ENCODE results near the gene JMJD1C.
"Not testable (repeated sequence)": the region's sequence is repeated elsewhere in the genome, so short reads cannot be mapped to it uniquely, and the experiment has no call there.

JMJD1C gene

DNA sequence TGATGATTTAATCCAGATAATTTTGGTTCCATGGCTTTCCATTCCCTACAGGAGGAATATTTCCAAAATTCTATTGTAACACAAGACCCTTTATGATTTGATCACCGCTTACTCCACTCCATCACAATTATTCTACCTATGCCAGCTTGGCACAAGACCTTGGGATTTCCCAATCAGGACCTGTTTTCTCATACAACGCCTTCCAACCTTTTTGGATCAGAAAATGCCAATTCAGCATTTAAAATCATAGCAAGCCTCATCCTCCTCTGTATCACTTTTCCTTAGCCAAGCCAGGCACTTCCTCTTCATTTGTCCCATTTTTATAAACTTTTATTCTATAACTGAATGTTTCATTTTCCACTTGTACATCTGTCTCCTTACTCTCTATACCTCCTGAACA lies 100.9 kb downstream of the JMJD1C start:
- DNase-seq (ENCODE audit: low read depth, low spot score), result no peak

GRCh38 chr10:63363951-63364350 lies 101.8 kb downstream of the JMJD1C start:
- no peak for DNase-seq (ENCODE audit: low read depth, low spot score)

DNA sequence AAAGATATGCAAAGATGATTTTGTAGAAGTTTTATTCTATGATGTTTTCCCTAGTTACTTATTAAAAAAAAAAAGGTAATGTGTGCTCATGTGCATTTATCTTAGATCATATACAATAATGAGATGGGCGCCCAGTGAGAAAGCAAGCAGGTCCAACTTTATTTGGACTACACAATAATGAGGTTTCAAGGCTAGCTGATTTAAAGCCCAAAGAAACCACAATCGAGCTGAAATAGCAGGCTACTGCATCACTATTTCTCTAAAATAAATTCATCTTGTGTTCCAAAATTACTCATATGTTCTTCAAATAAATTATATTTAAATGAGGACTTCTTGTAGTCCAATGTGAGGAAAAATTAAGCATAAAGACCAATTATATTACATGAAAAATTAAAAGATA lies 110.1 kb downstream of the JMJD1C start:
- DNase-seq (ENCODE audit: low read depth, low spot score), result no peak

DNA sequence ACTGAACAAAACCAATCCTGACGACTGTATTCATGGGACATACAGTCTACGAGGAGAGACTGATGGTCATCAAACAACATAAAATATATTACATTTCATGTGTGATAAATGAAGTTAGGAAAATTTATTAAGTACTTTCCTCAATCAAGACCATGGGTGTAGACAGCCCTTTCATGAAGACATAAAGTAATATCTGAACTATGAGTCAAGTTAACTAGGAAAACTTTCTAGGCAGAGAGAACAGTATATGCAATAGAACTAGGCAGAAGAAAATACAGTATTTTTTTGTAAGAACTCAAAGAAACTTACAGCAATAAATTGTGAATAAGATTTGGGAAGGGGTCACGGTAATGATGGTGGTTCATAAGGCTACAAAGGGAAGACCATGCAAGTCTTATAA lies 112.8 kb downstream of the JMJD1C start:
- DNase-seq (ENCODE audit: low read depth, low spot score), result no peak

DNA sequence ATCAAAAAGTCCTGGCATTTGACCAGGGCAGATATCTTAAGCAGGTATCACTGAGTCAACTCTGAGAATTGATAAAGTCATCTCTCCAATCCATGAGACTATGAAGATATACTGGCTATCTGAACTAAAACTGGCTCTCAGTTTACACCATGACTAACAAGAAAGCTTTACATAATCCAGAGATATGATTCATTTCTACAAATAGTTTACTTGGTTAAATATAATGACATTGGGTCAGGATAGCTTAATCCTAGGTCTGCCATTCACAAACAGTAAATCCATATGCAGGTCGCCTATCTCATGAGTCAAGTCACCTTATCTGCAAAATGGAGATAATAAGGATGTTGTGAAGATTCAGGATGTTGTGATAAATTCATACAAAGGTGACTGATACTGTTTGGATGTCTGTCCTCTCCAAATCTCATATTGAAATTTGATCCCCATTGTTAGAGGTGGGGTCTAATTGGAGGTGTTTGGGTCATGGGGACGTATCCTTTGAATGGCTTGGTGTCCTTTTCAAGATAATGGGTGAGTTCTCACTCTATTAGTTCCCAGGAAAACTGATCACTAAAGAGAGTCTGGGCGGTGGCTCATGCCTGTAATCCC lies 117.4 kb downstream of the JMJD1C start:
- DNase-seq (ENCODE audit: low read depth, low spot score), result no peak

GRCh38 chr10:63346015-63346441 lies 119.7 kb downstream of the JMJD1C start:
- no peak for DNase-seq (ENCODE audit: low read depth, low spot score)

DNA sequence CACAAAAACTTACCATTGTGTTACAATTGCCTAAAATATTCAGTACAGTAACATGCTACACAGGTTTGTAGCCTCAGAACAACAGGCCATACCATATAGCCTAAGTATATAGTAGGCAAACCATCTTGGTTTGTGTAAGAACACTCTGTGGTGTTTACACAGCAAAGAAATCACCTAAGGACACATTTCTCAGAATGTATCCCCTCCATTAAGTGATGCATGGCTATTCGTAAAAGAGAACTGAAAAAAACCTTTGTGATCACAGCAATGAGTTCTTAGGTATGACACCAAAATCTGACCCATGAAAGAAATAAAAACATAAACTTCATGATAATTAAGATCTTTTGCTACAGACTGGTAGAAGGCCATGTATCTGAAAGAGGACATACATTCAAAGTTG lies 121.5 kb downstream of the JMJD1C start:
- no peak for DNase-seq (ENCODE audit: low read depth, low spot score)

DNA sequence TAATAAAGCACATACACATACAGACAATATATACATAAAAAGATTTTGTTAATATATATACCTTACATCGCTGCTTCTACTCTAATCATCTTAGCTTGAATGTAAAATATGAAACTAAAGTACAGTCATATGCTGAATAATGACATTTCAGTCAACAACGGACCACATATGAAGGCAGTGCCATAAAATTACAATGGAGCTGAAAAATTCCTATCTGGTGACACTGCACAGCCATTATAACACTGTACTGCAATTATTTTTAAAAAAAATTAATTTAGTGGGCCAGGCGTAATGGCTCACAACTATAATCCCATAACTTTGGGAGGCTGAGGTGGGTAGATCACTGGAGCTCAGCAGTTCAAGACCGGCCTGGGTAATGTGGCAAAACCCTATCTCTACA lies 122.3 kb downstream of the JMJD1C start:
- DNase-seq (ENCODE audit: low read depth, low spot score), result no peak

DNA sequence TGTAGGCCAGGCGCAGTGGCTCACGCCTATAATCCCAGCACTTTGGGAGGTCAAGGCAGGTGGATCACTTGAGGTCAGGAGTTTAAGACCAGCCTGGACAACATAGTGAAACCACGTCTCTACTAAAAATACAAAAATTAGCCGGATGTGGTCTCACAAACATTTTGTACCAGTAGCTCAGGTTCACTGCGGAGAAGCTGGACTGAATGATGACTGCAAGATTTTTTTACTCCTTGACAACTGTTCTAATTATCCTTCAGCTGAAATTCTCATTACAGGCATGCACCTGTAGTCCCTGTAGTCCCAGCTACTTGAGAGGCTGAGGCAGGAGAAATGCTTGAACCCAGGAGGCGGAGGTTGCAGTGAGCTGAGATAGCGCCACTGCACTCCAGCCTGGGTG lies 126.1 kb downstream of the JMJD1C start:
- not testable (repeated sequence) for DNase-seq (ENCODE audit: low read depth, low spot score)

- DNase-seq (ENCODE audit: low read depth, low spot score), result no peak
Observed at GRCh38 chr10:63337455-63338251, 128.1 kb downstream of the JMJD1C start.

DNA sequence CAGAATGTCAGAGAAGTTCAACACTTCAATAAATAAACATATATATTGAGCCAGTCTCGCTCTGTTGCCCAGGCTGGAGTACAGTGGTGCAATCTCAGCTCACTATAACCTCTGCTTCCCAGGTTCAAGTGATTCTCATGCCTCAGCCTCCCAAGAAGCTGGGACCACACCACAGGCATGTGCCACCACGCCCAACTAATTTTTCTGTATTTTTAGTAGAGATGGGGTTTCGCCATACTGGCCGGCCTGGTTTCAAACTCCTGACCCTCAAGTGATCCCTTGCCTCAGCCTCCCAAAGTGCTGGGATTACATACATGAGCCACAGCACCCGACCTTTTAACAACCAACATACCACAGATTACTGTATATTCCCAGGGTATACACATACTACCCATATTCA lies 134.2 kb downstream of the JMJD1C start:
- no peak for DNase-seq (ENCODE audit: low read depth, low spot score)

DNA sequence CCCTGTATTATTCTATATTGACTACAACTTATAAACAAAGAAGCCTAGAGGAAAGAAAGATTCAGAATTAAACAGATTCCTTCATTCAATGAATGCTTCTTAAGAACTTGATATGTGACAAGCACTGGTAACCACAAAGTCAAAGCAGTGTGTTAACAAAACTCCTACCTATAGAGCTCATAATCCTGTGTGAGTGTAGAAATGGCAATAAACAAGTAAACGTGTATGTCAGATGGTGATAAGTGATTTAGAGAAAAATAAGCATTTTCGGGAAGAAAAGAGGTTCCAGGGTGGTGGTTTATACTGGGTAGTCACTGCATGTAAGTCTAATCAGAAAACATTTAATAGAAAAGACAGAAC lies 141.3 kb downstream of the JMJD1C start:
- DNase-seq (ENCODE audit: low read depth, low spot score), result no peak

GRCh38 chr10:63323701-63324494 lies 141.9 kb downstream of the JMJD1C start:
- no peak for DNase-seq (ENCODE audit: low read depth, low spot score)

DNA sequence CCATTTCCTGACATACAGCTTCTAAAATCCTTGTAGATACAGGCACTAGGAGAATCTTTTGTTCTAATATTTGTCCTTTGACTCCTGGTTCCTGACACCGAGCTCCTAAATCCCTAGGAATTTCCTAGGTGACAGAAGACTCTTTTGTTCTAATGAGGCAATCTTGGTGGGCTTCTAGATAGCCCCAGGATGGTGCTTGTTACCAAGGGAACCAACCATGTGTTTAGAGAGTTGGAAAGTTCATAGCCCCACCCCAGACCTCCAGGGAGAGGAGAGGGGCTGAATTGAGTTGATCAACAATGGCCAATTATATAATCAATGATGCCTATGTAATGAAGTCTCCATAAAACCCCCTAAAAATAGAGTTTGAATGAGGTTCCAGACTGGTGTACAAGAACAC lies 145.1 kb downstream of the JMJD1C start:
- no peak for DNase-seq (ENCODE audit: low read depth, low spot score)

DNA sequence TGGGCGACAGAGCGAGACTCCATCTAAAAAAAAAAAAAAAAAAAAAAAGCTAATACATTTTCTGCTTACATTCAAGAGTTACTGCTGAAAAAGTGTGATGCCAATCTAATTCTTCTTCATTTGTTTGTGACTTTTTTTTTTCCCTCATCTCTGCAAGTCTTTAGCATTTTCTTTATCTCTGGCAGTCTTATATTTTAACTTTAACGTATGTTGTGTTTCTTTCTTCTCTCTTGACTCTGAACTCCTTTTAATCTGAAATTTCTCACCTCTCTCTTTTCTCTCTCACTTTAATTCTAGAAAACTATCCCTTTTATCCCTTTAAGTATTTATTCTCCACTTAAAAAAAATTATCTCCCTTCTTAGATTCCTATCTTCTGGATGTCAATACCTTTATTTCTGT lies 146.5 kb downstream of the JMJD1C start:
- no peak for DNase-seq (ENCODE audit: low read depth, low spot score)

- DNase-seq (ENCODE audit: low read depth, low spot score), result no peak
Observed at GRCh38 chr10:63318491-63318890, 147.3 kb downstream of the JMJD1C start.

GRCh38 chr10:63314020-63314419 lies 151.8 kb downstream of the JMJD1C start:
- DNase-seq (ENCODE audit: low read depth, low spot score), result peak; percentile 17

DNA sequence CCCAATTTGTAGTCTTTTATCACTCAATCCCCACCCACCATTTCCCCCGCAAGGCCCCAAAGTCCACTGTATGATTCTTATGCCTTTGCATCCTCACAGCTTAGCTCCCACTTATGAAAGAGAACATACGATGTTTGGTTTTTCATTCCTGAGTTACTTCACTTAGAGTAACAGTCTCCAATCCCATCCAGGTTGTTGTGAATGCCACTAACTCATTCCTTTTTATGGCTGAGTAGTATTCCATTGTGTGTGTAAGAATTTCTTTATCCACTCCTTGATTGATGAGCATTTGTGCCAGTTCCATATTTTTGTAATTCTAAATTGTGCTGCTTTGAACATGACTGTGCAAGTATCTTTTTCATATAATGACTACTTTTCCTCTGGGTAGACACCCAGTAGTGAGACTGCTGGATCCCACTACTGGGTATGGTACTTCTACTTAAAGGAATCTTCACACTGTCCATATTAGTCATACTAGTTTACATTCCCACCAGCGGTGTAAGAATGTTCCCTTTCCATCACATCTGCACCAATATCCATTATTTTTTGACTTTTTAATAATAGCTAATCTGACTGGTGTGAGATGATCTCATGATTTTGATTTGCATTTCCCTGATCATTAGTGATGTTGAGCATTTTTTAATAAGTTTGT lies 152.6 kb downstream of the JMJD1C start:
- no peak for DNase-seq (ENCODE audit: low read depth, low spot score)

- no peak for DNase-seq (ENCODE audit: low read depth, low spot score)
Observed at GRCh38 chr10:63308628-63309027, 157.1 kb downstream of the JMJD1C start.

GRCh38 chr10:63304146-63304545 lies 161.6 kb downstream of the JMJD1C start:
- no peak for DNase-seq (ENCODE audit: low read depth, low spot score)

DNA sequence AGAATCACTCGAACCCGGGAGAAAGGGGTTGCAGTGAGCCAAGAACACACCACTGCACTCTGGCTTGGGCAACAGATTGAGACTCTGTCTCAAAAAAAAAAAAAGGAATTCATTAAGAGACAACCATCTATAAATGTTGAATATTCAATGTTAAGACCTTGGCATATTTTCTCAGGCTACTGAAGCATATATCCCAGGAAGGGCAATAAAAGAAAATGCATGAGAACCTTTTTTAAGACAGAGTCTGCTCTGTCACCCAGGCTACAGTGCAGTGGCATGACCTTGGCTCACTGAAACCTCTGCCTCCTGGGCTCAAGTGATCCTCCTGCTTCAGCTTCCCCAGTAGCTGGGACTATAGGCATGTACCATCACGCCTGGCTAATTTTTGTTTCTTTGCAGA lies 165.0 kb downstream of the JMJD1C start:
- DNase-seq (ENCODE audit: low read depth, low spot score), result no peak

DNA sequence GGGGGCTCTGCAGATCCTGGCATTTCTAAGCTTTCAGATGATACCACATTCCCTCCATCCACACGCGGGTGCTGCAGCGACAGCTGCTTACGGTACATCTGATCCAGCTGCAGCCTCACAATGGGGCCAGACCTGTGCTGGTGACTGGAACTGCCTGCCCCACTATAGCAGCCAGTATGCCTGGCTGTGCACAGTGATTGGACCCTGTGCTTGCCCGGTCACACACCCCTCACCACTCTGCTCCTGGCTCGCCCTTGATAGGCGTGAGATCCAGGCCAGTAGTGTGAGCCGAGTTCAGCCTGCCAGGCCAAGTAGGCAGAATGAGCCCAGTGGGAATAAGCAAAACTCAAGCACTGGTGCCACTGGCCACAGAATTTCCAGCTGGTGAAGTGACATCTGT lies 167.8 kb downstream of the JMJD1C start:
- no peak for DNase-seq (ENCODE audit: low read depth, low spot score)
